Immature natural killer cell (primary cell): ENCODE results near the gene ALKBH7. TPM values are rescaled to one million over a fixed set of nuclear protein-coding genes. Genes with fewer than 3 reads are reported as not detected.

Experiments used
- DNase-seq, 3 donors: peaks; one replicate each; pipeline ENCODE4 v3.0.0; 2022; ENCODE audit warnings: mixed read lengths in 1 of 3
- H3K27ac Mint-ChIP-seq, 6 donors: one replicate each; pipeline ENCODE4 v1.8.0; 2020; ENCODE audit warnings: mixed read lengths in 6 of 6, mild to moderate bottlenecking in 5 of 6, inconsistent platforms in 4 of 6, moderate library complexity in 3 of 6
- H3K27me3 Mint-ChIP-seq, 3 donors: one replicate each; pipeline ENCODE4 v1.8.0; 2020 to 2021; ENCODE audit warnings: low read depth in 3 of 3, mild to moderate bottlenecking in 3 of 3, mixed read lengths in 3 of 3, moderate library complexity in 3 of 3, inconsistent platforms in 1 of 3
- H3K36me3 Mint-ChIP-seq, 3 donors: one replicate each; pipeline ENCODE4 v1.8.0; 2020; ENCODE audit warnings: mixed read lengths in 3 of 3, inconsistent platforms in 2 of 3, mild to moderate bottlenecking in 2 of 3
- H3K4me1 Mint-ChIP-seq, 2 donors: one replicate each; pipeline ENCODE4 v1.8.0; 2020; ENCODE audit warnings: inconsistent platforms in 2 of 2, mild to moderate bottlenecking in 2 of 2, mixed read lengths in 2 of 2, moderate library complexity in 1 of 2
- H3K4me3 Mint-ChIP-seq, 5 donors: one replicate each; pipeline ENCODE4 v1.8.0; 2020; ENCODE audit warnings: mild to moderate bottlenecking in 5 of 5, mixed read lengths in 5 of 5, inconsistent platforms in 3 of 5, moderate library complexity in 3 of 5
- H3K9me3 Mint-ChIP-seq, 6 donors: one replicate each; pipeline ENCODE4 v1.8.0; 2020; ENCODE audit warnings: mild to moderate bottlenecking in 6 of 6, mixed read lengths in 6 of 6, inconsistent platforms in 4 of 6, moderate library complexity in 3 of 6
- polyA plus RNA-seq, 3 donors: library from polyadenylated mRNA; unstranded; fragments of 300-500 nt; fragmentation: Illumina TruSeq; gene quantifications; one replicate each; pipeline ENCODE4 v1.2.3, GENCODE V29; 2021

ALKBH7 gene
- polyA plus RNA-seq, 3 donors from 2014 or later = 47.6 to 96.4 (median 51.4) TPM

- Mint-ChIP-seq H3K4me3 (no peak overlapping the region), H3K36me3 (peaks cover 5 to 22% (median 13%) of the 10 kb centered on the region in 3 donors), H3K4me1 (peaks cover 11 to 12% of the 10 kb centered on the region in 2 donors), H3K27me3 (peaks cover 5 to 6% (median 5%) of the 10 kb centered on the region in 3 donors), H3K27ac (peak overlapping the region in 1 of 6 donors; percentile 40), H3K9me3 (no peaks in the 10 kb centered on the region)
- DNase-seq = no peak
These were observed 4.1 kb downstream of the ALKBH7 start for GRCh38 chr19:6376512-6377190.

- Mint-ChIP-seq H3K9me3 (no peaks in the 10 kb centered on the region), H3K27ac (no peak overlapping the region), H3K36me3 (peaks cover 5 to 28% (median 13%) of the 10 kb centered on the region in 3 donors), H3K4me1 (peaks cover 5% of the 10 kb centered on the region in 2 donors), H3K27me3 (peaks cover 2 to 4% (median 3%) of the 10 kb centered on the region in 3 donors), H3K4me3 (no peak overlapping the region)
- no peak for DNase-seq
These were observed 5.4 kb downstream of the ALKBH7 start for GRCh38 chr19:6378041-6378440.

GRCh38 chr19:6378486-6378885 lies 5.9 kb downstream of the ALKBH7 start:
- no peak overlapping the region for H3K27ac Mint-ChIP-seq
- H3K4me1 Mint-ChIP-seq = peaks cover 5% of the 10 kb centered on the region in 2 donors
- no peak for DNase-seq
- H3K36me3 Mint-ChIP-seq = peaks cover 5 to 33% (median 13%) of the 10 kb centered on the region in 3 donors
- no peaks in the 10 kb centered on the region for H3K9me3 Mint-ChIP-seq
- peaks cover 2 to 3% (median 3%) of the 10 kb centered on the region in 3 donors for H3K27me3 Mint-ChIP-seq
- no peak overlapping the region for H3K4me3 Mint-ChIP-seq

GRCh38 chr19:6379744-6380143 lies 7.2 kb downstream of the ALKBH7 start:
- no peak for DNase-seq
- Mint-ChIP-seq H3K36me3 (peaks cover 5 to 33% (median 13%) of the 10 kb centered on the region in 3 donors), H3K4me3 (no peak overlapping the region), H3K27ac (no peak overlapping the region), H3K4me1 (no peaks in the 10 kb centered on the region), H3K27me3 (peaks cover 0 to 3% (median 3%) of the 10 kb centered on the region in 3 donors), H3K9me3 (no peaks in the 10 kb centered on the region)

- H3K4me3 Mint-ChIP-seq = no peak overlapping the region
- H3K36me3 Mint-ChIP-seq = peaks cover 5 to 37% (median 18%) of the 10 kb centered on the region in 3 donors
- peaks cover 0 to 1% of the 10 kb centered on the region in 2 donors for H3K4me1 Mint-ChIP-seq
- H3K9me3 Mint-ChIP-seq = no peaks in the 10 kb centered on the region
- no peak for DNase-seq
- H3K27ac Mint-ChIP-seq = no peak overlapping the region
- H3K27me3 Mint-ChIP-seq = peaks cover 0 to 3% (median 3%) of the 10 kb centered on the region in 3 donors
These were observed 8.6 kb downstream of the ALKBH7 start for GRCh38 chr19:6381030-6381750.

- Mint-ChIP-seq H3K9me3 (no peaks in the 10 kb centered on the region), H3K4me3 (no peak overlapping the region), H3K27ac (no peak overlapping the region)
These were observed 10.6 kb downstream of the ALKBH7 start for GRCh38 chr19:6383188-6383587.

GRCh38 chr19:6384381-6384780 lies 11.8 kb downstream of the ALKBH7 start:
- Mint-ChIP-seq H3K27ac (no peak overlapping the region), H3K4me1 (peaks cover 0 to 4% of the 10 kb centered on the region in 2 donors), H3K27me3 (peaks cover 0 to 5% (median 4%) of the 10 kb centered on the region in 3 donors), H3K36me3 (peaks cover 5 to 35% (median 15%) of the 10 kb centered on the region in 3 donors), H3K4me3 (no peak overlapping the region), H3K9me3 (no peaks in the 10 kb centered on the region)
- DNase-seq = no peak

More at GRCh38 chr19:6383188-6383587, 10.6 kb downstream of the ALKBH7 start:
- Mint-ChIP-seq H3K4me1 (peaks cover 0 to 4% of the 10 kb centered on the region in 2 donors), H3K36me3 (peaks cover 5 to 37% (median 18%) of the 10 kb centered on the region in 3 donors), H3K27me3 (peaks cover 0 to 3% (median 3%) of the 10 kb centered on the region in 3 donors)
- no peak for DNase-seq

GRCh38 chr19:6387372-6387771 lies 14.8 kb downstream of the ALKBH7 start:
- H3K9me3 Mint-ChIP-seq = no peaks in the 10 kb centered on the region
- no peak overlapping the region for H3K4me3 Mint-ChIP-seq
- DNase-seq = no peak
- peaks cover 14 to 15% of the 10 kb centered on the region in 2 donors for H3K4me1 Mint-ChIP-seq
- H3K36me3 Mint-ChIP-seq = peaks cover 0 to 21% (median 5%) of the 10 kb centered on the region in 3 donors
- H3K27me3 Mint-ChIP-seq = peaks cover 0 to 6% (median 2%) of the 10 kb centered on the region in 3 donors
- no peak overlapping the region for H3K27ac Mint-ChIP-seq

GRCh38 chr19:6392221-6393073 lies 19.9 kb downstream of the ALKBH7 start:
- Mint-ChIP-seq H3K4me1 (peaks cover 29 to 30% of the 10 kb centered on the region in 2 donors), H3K27ac (peak overlapping the region; percentile 95 to 98 (median 97)), H3K9me3 (no peaks in the 10 kb centered on the region), H3K27me3 (peaks cover 8 to 13% (median 11%) of the 10 kb centered on the region in 3 donors), H3K36me3 (peaks cover 0 to 8% (median 0%) of the 10 kb centered on the region in 3 donors), H3K4me3 (peak overlapping the region; percentile 95 to 98 (median 97))
- DNase-seq = no peak

- Mint-ChIP-seq H3K9me3 (no peaks in the 10 kb centered on the region), H3K27ac (peak within 1 kb of the TSS; percentile 95 to 98 (median 97)), H3K36me3 (peaks cover 0 to 7% (median 0%) of the 10 kb centered on the region in 3 donors), H3K4me1 (peaks cover 29 to 30% of the 10 kb centered on the region in 2 donors), H3K27me3 (peaks cover 8 to 13% (median 11%) of the 10 kb centered on the region in 3 donors), H3K4me3 (peak within 1 kb of the TSS; percentile 95 to 98 (median 97))
- DNase-seq = peak; percentile 93 to 94 (median 94)
These were observed 20.7 kb downstream of the ALKBH7 start, which contains the start of gene GTF2F1 for GRCh38 chr19:6393074-6393982. TSS of gene GTF2F1 (minus strand) at chr19:6393164. CDS start at chr19:6392995, 169 bp downstream.

GRCh38 chr19:6393983-6394412 lies 21.4 kb downstream of the ALKBH7 start:
- Mint-ChIP-seq H3K4me3 (peak overlapping the region; percentile 95 to 98 (median 97)), H3K9me3 (no peaks in the 10 kb centered on the region), H3K4me1 (peaks cover 29 to 30% of the 10 kb centered on the region in 2 donors), H3K36me3 (peaks cover 0 to 4% (median 0%) of the 10 kb centered on the region in 3 donors), H3K27ac (peak overlapping the region; percentile 95 to 98 (median 97)), H3K27me3 (peaks cover 8 to 13% (median 9%) of the 10 kb centered on the region in 3 donors)
- no peak for DNase-seq

- H3K9me3 Mint-ChIP-seq = no peaks in the 10 kb centered on the region
- H3K36me3 Mint-ChIP-seq = peaks cover 0 to 4% (median 0%) of the 10 kb centered on the region in 3 donors
- peaks cover 8 to 11% (median 9%) of the 10 kb centered on the region in 3 donors for H3K27me3 Mint-ChIP-seq
- no peak for DNase-seq
- H3K4me3 Mint-ChIP-seq = peak overlapping the region; percentile 58 to 98 (median 97)
- peaks cover 29 to 30% of the 10 kb centered on the region in 2 donors for H3K4me1 Mint-ChIP-seq
- peak overlapping the region; percentile 57 to 98 (median 85) for H3K27ac Mint-ChIP-seq
These were observed 22.2 kb downstream of the ALKBH7 start for GRCh38 chr19:6394831-6395230.
